Trophoblast cell (in vitro differentiated cells and primary cell): Measurements from ENCODE around the gene PPP1R27.

Source experiments
- DNase-seq, 2 donors: peaks; one replicate each; pipeline ENCODE4 v3.0.0-alpha.2; 2016
- H2AFZ ChIP-seq: 2 replicates; pipeline ENCODE4 v1.6.1; 2013; ENCODE audit warnings: low read length, moderate library complexity, mild to moderate bottlenecking; ENCODE audit not compliant: insufficient read depth, poor library complexity
- H2AK5ac ChIP-seq: 2 replicates; pipeline ENCODE4 v1.6.1; 2013; ENCODE audit warnings: mild to moderate bottlenecking, low read length
- H2BK120ac ChIP-seq: 2 replicates; pipeline ENCODE4 v1.6.1; 2013; ENCODE audit warnings: low read length, mild to moderate bottlenecking, moderate library complexity; ENCODE audit not compliant: insufficient read depth, poor library complexity
- H2BK12ac ChIP-seq: 2 replicates; pipeline ENCODE4 v1.6.1; 2013; ENCODE audit warnings: mild to moderate bottlenecking, low read length, moderate library complexity
- H2BK5ac ChIP-seq: 2 replicates; pipeline ENCODE4 v1.6.1; 2013; ENCODE audit warnings: low read length, low read depth, moderate library complexity, mild to moderate bottlenecking; ENCODE audit not compliant: poor library complexity
- H3K14ac ChIP-seq: 2 replicates; pipeline ENCODE4 v1.6.1; 2013; ENCODE audit warnings: mild to moderate bottlenecking, low read length
- H3K18ac ChIP-seq: 2 replicates; pipeline ENCODE4 v1.6.1; 2013; ENCODE audit warnings: mild to moderate bottlenecking, low read length
- H3K23ac ChIP-seq: 2 replicates; pipeline ENCODE4 v1.6.1; 2013; ENCODE audit warnings: low read length
- H3K27ac ChIP-seq: 2 replicates; pipeline ENCODE4 v1.5.1; 2013; ENCODE audit warnings: low read depth, mild to moderate bottlenecking, inconsistent platforms, low read length, moderate library complexity
- H3K27me3 ChIP-seq: 2 replicates; pipeline ENCODE4 v1.6.1; 2013; ENCODE audit warnings: inconsistent platforms, mild to moderate bottlenecking, low read length, moderate library complexity; ENCODE audit not compliant: insufficient read depth
- H3K36me3 ChIP-seq, 2 experiments: 1 replicate in 1 of 2; 2 replicates in 1 of 2; pipeline ENCODE4 v1.6.1; 2013; ENCODE audit warnings: low read length in 2 of 2, mild to moderate bottlenecking in 2 of 2, moderate library complexity in 1 of 2; ENCODE audit not compliant: insufficient read depth in 2 of 2, control insufficient read depth in 1 of 2
- H3K4ac ChIP-seq: 2 replicates; pipeline ENCODE4 v1.6.1; 2013; ENCODE audit warnings: low read depth, mild to moderate bottlenecking, low read length, moderate library complexity
- H3K4me1 ChIP-seq, 2 experiments: 1 replicate in 1 of 2; 2 replicates in 1 of 2; pipeline ENCODE4 v1.6.1; 2013; ENCODE audit warnings: low read length in 2 of 2, mild to moderate bottlenecking in 2 of 2, moderate library complexity in 1 of 2; ENCODE audit not compliant: insufficient read depth in 2 of 2, control insufficient read depth in 1 of 2
- H3K4me2 ChIP-seq: 2 replicates; pipeline ENCODE4 v1.6.1; 2013; ENCODE audit warnings: inconsistent platforms, mild to moderate bottlenecking, low read length, moderate library complexity
- H3K4me3 ChIP-seq: 2 replicates; pipeline ENCODE4 v1.5.1; 2013; ENCODE audit warnings: mild to moderate bottlenecking, low read depth, low read length, inconsistent platforms
- H3K79me1 ChIP-seq: one replicate; pipeline ENCODE4 v1.6.1; 2013; ENCODE audit warnings: low read length
- H3K79me2 ChIP-seq: 2 replicates; pipeline ENCODE4 v1.6.1; 2013; ENCODE audit warnings: low read length, mild to moderate bottlenecking; ENCODE audit not compliant: control insufficient read depth, insufficient read depth, poor library complexity
- H3K9ac ChIP-seq: 2 replicates; pipeline ENCODE4 v1.6.1; 2013; ENCODE audit warnings: mild to moderate bottlenecking, low read length
- H3K9me3 ChIP-seq: 2 replicates; pipeline ENCODE4 v1.6.1; 2013; ENCODE audit warnings: low read depth, mild to moderate bottlenecking, control low read depth, inconsistent platforms, low read length; ENCODE audit not compliant: insufficient read depth
- H4K12ac ChIP-seq: 2 replicates; pipeline ENCODE4 v1.6.1; 2013; ENCODE audit warnings: low read depth, mild to moderate bottlenecking, low read length, moderate library complexity
- H4K8ac ChIP-seq: 2 replicates; pipeline ENCODE4 v1.6.1; 2013; ENCODE audit warnings: low read depth, mild to moderate bottlenecking, low read length, moderate library complexity
- H4K91ac ChIP-seq: one replicate; pipeline ENCODE4 v1.6.1; 2013; ENCODE audit warnings: low read depth, mild to moderate bottlenecking, low read length, moderate library complexity
- WGBS: extraction: QIAGEN DNeasy Blood & Tissue Kit; methylation state at CpG from one replicate; pipeline ENCODE4 v1.1.7; 2013; ENCODE audit warnings: missing lambda C conversion rate; ENCODE audit not compliant: insufficient read length, insufficient coverage; ENCODE audit errors: extremely low coverage; 5-methylcytosine and 5-hydroxymethylcytosine counted together

Gene PPP1R27

DNA sequence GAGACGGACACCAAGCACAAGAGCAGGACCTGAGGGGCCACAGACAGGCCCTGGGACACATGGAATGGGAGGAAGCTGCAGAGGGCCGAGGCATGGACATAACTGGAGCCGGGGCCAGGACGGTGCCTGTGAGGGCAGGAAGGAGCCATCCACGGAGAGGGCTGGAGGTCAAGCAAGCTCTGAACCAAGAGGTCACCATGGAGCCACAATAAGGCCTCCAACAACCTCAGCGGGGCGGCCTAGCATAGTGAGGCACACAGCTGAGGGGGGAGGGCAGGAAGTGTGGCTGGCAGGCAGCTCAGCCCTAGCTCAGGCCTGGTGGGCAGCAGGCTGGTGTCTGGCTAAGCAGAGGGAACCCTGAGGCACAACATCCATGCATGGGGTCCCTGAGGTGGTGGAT lies 6.2 kb downstream of the PPP1R27 start:
- Histone ChIP-seq H3K4me3 (no peak overlapping the region), H3K9ac (no peak overlapping the region), H3K18ac (no peak overlapping the region), H4K8ac (no peak overlapping the region), H3K36me3 (peaks cover 16 to 18% of the 10 kb centered on the region in 2 experiments), H3K14ac (no peak overlapping the region), H4K12ac (no peak overlapping the region), H3K9me3 (no peaks in the 10 kb centered on the region), H2BK120ac (no peak overlapping the region), H4K91ac (no peak overlapping the region), H3K27me3 (no peaks in the 10 kb centered on the region), H3K4me1 (peaks cover 7 to 9% of the 10 kb centered on the region in 2 experiments), H2BK5ac (no peak overlapping the region), H2BK12ac (no peak overlapping the region), H3K4me2 (no peak overlapping the region), H3K4ac (no peak overlapping the region), H3K79me2 (peaks cover 14% of the 10 kb centered on the region), H3K79me1 (peaks cover 11% of the 10 kb centered on the region), H2AFZ (no peak overlapping the region), H3K27ac (no peak overlapping the region), H2AK5ac (no peak overlapping the region), H3K23ac (no peak overlapping the region)
- no CpG with 5 or more reads among the region's 7 CpGs for WGBS
- DNase-seq, result no peak

- Histone ChIP-seq H3K36me3 (peaks cover 34 to 36% of the 10 kb centered on the region in 2 experiments), H3K4me3 (no peak overlapping the region), H3K4me2 (no peak overlapping the region), H4K12ac (no peak overlapping the region), H3K79me2 (no peaks in the 10 kb centered on the region), H4K8ac (no peak overlapping the region), H2BK120ac (no peak overlapping the region), H3K23ac (no peak overlapping the region), H2BK12ac (no peak overlapping the region), H3K79me1 (no peaks in the 10 kb centered on the region), H2AK5ac (no peak overlapping the region), H4K91ac (no peak overlapping the region), H2AFZ (no peak overlapping the region), H3K4me1 (peaks cover 0 to 2% of the 10 kb centered on the region in 2 experiments), H3K14ac (no peak overlapping the region), H3K9me3 (no peaks in the 10 kb centered on the region), H3K18ac (no peak overlapping the region), H3K27me3 (no peaks in the 10 kb centered on the region), H3K27ac (no peak overlapping the region), H2BK5ac (no peak overlapping the region), H3K9ac (no peak overlapping the region), H3K4ac (no peak overlapping the region)
- no CpG with 5 or more reads among the region's 11 CpGs for whole genome bisulfite sequencing
- DNase-seq, result no peak
Measured at GRCh38 chr17:81825841-81826466, 8.9 kb downstream of the PPP1R27 start.

DNA sequence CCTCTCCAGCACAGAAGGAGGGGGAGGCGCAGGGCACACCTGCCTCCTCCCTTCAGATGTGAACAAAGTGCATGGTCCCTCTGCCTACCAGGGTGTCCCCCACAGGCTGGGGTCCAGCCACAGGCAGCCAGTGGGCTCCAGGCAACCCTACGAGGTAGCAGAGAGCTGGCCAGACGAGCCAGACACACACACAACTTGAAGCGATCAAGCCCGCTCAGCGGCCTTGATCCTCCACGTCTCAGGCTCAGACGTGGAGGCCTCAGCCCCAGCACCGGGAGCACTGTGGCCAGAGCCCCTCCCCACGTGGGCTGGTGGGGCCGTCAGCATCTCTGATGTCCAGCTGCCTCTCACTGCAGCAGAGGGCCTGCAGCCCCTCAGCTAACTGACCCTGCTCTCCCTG lies 10.3 kb downstream of the PPP1R27 start:
- WGBS, result no CpG with 5 or more reads among the region's 11 CpGs
- H3K79me2 ChIP-seq, result no peaks in the 10 kb centered on the region

GRCh38 chr17:81823820-81824550 lies 10.9 kb downstream of the PPP1R27 start:
- no peak overlapping the region for H3K4me2 ChIP-seq
- H2AFZ ChIP-seq, result no peak overlapping the region
- H4K91ac ChIP-seq, result no peak overlapping the region
- H4K12ac ChIP-seq, result no peak overlapping the region
- no peak overlapping the region for H3K9ac ChIP-seq
- H2BK120ac ChIP-seq, result no peak overlapping the region
- no peak overlapping the region for H3K4ac ChIP-seq
- no peak overlapping the region for H2AK5ac ChIP-seq
- no peak for DNase-seq
- no peak overlapping the region for H2BK12ac ChIP-seq
- H4K8ac ChIP-seq, result no peak overlapping the region
- no peak overlapping the region for H2BK5ac ChIP-seq
- H3K9me3 ChIP-seq, result peaks cover 4% of the 10 kb centered on the region
- H3K4me3 ChIP-seq, result no peak overlapping the region
- H3K79me2 ChIP-seq, result no peaks in the 10 kb centered on the region
- no peaks in the 10 kb centered on the region for H3K27me3 ChIP-seq
- no peaks in the 10 kb centered on the region for H3K79me1 ChIP-seq
- H3K14ac ChIP-seq, result no peak overlapping the region
- no CpG with 5 or more reads among the region's 33 CpGs for WGBS
- peaks cover 0 to 2% of the 10 kb centered on the region in 2 experiments for H3K4me1 ChIP-seq
- H3K36me3 ChIP-seq, result peaks cover 29 to 32% of the 10 kb centered on the region in 2 experiments
- no peak overlapping the region for H3K23ac ChIP-seq
- H3K18ac ChIP-seq, result no peak overlapping the region
- H3K27ac ChIP-seq, result no peak overlapping the region

More for the DNA sequence above, 10.3 kb downstream of the PPP1R27 start:
- Histone ChIP-seq H2BK120ac (no peak overlapping the region), H3K9ac (no peak overlapping the region), H3K4me1 (peaks cover 0 to 2% of the 10 kb centered on the region in 2 experiments), H2AFZ (no peak overlapping the region), H3K36me3 (peaks cover 29 to 32% of the 10 kb centered on the region in 2 experiments), H3K4me2 (no peak overlapping the region), H3K14ac (no peak overlapping the region), H3K27me3 (no peaks in the 10 kb centered on the region), H4K91ac (no peak overlapping the region), H2BK5ac (no peak overlapping the region), H3K79me1 (no peaks in the 10 kb centered on the region), H2AK5ac (no peak overlapping the region), H2BK12ac (no peak overlapping the region), H3K23ac (no peak overlapping the region), H3K27ac (no peak overlapping the region), H4K8ac (no peak overlapping the region), H3K9me3 (no peaks in the 10 kb centered on the region), H3K4me3 (no peak overlapping the region), H3K4ac (no peak overlapping the region), H3K18ac (no peak overlapping the region), H4K12ac (no peak overlapping the region)
- no peak for DNase-seq
